ENCODE data around the gene WDR18.

- TF ChIP-seq POLR2A (IDR thresholded peaks at IDR 0.05; ENCODE audit: low read length): no peak
- TF ChIP-seq GATA1 (IDR thresholded peaks at IDR 0.05; ENCODE audit: low read depth, low read length): no peak
Observed at GRCh38 chr19:1013218-1013617, 29.1 kb downstream of the WDR18 start.
